Ascending aorta (tissue), 2 donors: Measurements from ENCODE around the gene DCST2. TPM values are rescaled to one million over a fixed set of nuclear protein-coding genes. Genes with fewer than 3 reads are reported as not detected.

Experiments used
- DNase-seq, 2 donors: peaks; one replicate each; pipeline ENCODE4 v3.0.0-alpha.2; 2019; ENCODE audit warnings: low spot score in 2 of 2
- H3K27ac ChIP-seq, 2 donors: fragments of 200-600 bp; sonication (generic); one replicate each; pipeline ENCODE4 v1.5.1; 2016 to 2017; ENCODE audit warnings: mild to moderate bottlenecking in 1 of 2
- H3K27me3 ChIP-seq: fragments of 200-600 bp; sonication (generic); one replicate; pipeline ENCODE4 v1.5.1; 2017
- H3K36me3 ChIP-seq, 2 donors: fragments of 200-600 bp; sonication (generic); one replicate each; pipeline ENCODE4 v1.5.1; 2016
- H3K4me1 ChIP-seq, 2 donors: fragments of 200-600 bp; sonication (generic); one replicate each; pipeline ENCODE4 v1.5.1; 2016 to 2017; ENCODE audit warnings: mild to moderate bottlenecking in 1 of 2
- H3K4me3 ChIP-seq, 2 donors: fragments of 200-600 bp; sonication (generic); one replicate each; pipeline ENCODE4 v1.5.1; 2016 to 2017; ENCODE audit warnings: mild to moderate bottlenecking in 1 of 2
- H3K9me3 ChIP-seq, 2 donors: fragments of 200-600 bp; sonication (generic); one replicate each; pipeline ENCODE4 v1.5.1; 2016
- CTCF ChIP-seq, 3 experiments: fragments of 200-600 bp in 2 of 3; fragments of 450-650 bp in 1 of 3; sonication (generic) in 2 of 3; IDR thresholded peaks; one replicate each; pipeline ENCODE4 v1.5.1; 2016 to 2019; ENCODE audit warnings: antibody characterized with exemption in 3 of 3, mild to moderate bottlenecking in 1 of 3, moderate library complexity in 1 of 3
- intact Hi-C: fragments of 100-400 bp; cut with DNase I; formaldehyde crosslinking; loops from one replicate; pipeline ENCODE4 v1.15.1; 2023
- total RNA-seq: library from RNA; depleted of rRNA; stranded (reverse); fragments of >200 nt; gene quantifications from one replicate; pipeline ENCODE4 v1.1.0, GENCODE V29; 2016

DCST2 gene
- total RNA-seq, 1 donor from 2014 or later = 0.64 TPM

- peak; percentile 95 to 99 (median 99) for TF ChIP-seq CTCF (IDR thresholded peaks at IDR 0.05)
- intact Hi-C loops = loop anchor here (1.0 to 5.0 kb wide), 2 partner anchors 16 to 104 kb away; partner anchors contain the start of gene PBXIP1
- peaks cover 14 to 18% of the 10 kb centered on the region in 2 donors for H3K4me1 ChIP-seq
- peaks cover 18 to 39% of the 10 kb centered on the region in 2 donors for H3K36me3 ChIP-seq
- no peak overlapping the region for H3K27ac ChIP-seq
- DNase-seq = peak; percentile 53 to 92
- H3K9me3 ChIP-seq = no peaks in the 10 kb centered on the region
- H3K27me3 ChIP-seq = no peaks in the 10 kb centered on the region
- no peak overlapping the region for H3K4me3 ChIP-seq
Observed at GRCh38 chr1:155061381-155062150, 28.0 kb upstream of the DCST2 start.

- Histone ChIP-seq H3K36me3 (peaks cover 26 to 48% of the 10 kb centered on the region in 2 donors), H3K27me3 (no peaks in the 10 kb centered on the region), H3K27ac (no peak overlapping the region), H3K9me3 (no peaks in the 10 kb centered on the region), H3K4me1 (peaks cover 14 to 18% of the 10 kb centered on the region in 2 donors), H3K4me3 (no peak overlapping the region)
- intact Hi-C loops = loop anchor here (1.0 to 5.0 kb wide), 2 partner anchors 15 to 103 kb away; partner anchors contain the start of gene PBXIP1
- TF ChIP-seq CTCF (IDR thresholded peaks at IDR 0.05) = no peak
- no peak for DNase-seq
Observed at GRCh38 chr1:155060736-155061135, 27.2 kb upstream of the DCST2 start.

- intact Hi-C loops = no loop called here
- H3K4me3 ChIP-seq = no peak overlapping the region
- H3K9me3 ChIP-seq = no peaks in the 10 kb centered on the region
- no peak for DNase-seq
- no peak for TF ChIP-seq CTCF (IDR thresholded peaks at IDR 0.05)
- H3K36me3 ChIP-seq = peaks cover 29 to 62% of the 10 kb centered on the region in 2 donors
- no peaks in the 10 kb centered on the region for H3K27me3 ChIP-seq
- H3K4me1 ChIP-seq = peaks cover 11 to 13% of the 10 kb centered on the region in 2 donors
- H3K27ac ChIP-seq = no peak overlapping the region
Observed at GRCh38 chr1:155057788-155058211, 24.2 kb upstream of the DCST2 start.

- peaks cover 29 to 62% of the 10 kb centered on the region in 2 donors for H3K36me3 ChIP-seq
- H3K9me3 ChIP-seq = no peaks in the 10 kb centered on the region
- no peak for TF ChIP-seq CTCF (IDR thresholded peaks at IDR 0.05)
- intact Hi-C loops = no loop called here
- H3K4me1 ChIP-seq = peaks cover 6 to 13% of the 10 kb centered on the region in 2 donors
- H3K27ac ChIP-seq = no peak overlapping the region
- H3K27me3 ChIP-seq = no peaks in the 10 kb centered on the region
- H3K4me3 ChIP-seq = no peak overlapping the region
- DNase-seq = no peak
Observed at GRCh38 chr1:155057104-155057503, 23.5 kb upstream of the DCST2 start.

- TF ChIP-seq CTCF (IDR thresholded peaks at IDR 0.05) = no peak
- no peak overlapping the region for H3K27ac ChIP-seq
- H3K4me1 ChIP-seq = peaks cover 0 to 20% of the 10 kb centered on the region in 2 donors
- no peak for DNase-seq
- H3K9me3 ChIP-seq = no peaks in the 10 kb centered on the region
- H3K4me3 ChIP-seq = no peak overlapping the region
- H3K36me3 ChIP-seq = peaks cover 27 to 43% of the 10 kb centered on the region in 2 donors
- intact Hi-C loops = loop anchor here (5.0 kb wide), 1 partner anchor 496 kb away; the partner anchor contains the start of gene UBE2Q1
- H3K27me3 ChIP-seq = no peaks in the 10 kb centered on the region
Observed at GRCh38 chr1:155053531-155054105, 20.0 kb upstream of the DCST2 start.
